ENCODE measurements around the gene C14orf180.

- TF ChIP-seq CTCF (IDR thresholded peaks at IDR 0.05), result no peak
- no peak for TF ChIP-seq EP300 (IDR thresholded peaks at IDR 0.05)
These were observed 8.7 kb downstream of the C14orf180 start for GRCh38 chr14:104588066-104588857.
